GM12873 (cell line): Measurements from ENCODE around the gene ANKS1B.

Source experiments
- TF ChIP-seq, protein P1 (sequence below): IDR thresholded peaks from 2 replicates; pipeline ENCODE4 v1.5.1; 2012; ENCODE audit warnings: low read depth, mild to moderate bottlenecking, moderate library complexity, low read length, control low read depth; ENCODE audit not compliant: insufficient read depth; ENCODE audit errors: missing control alignments

Gene ANKS1B

DNA sequence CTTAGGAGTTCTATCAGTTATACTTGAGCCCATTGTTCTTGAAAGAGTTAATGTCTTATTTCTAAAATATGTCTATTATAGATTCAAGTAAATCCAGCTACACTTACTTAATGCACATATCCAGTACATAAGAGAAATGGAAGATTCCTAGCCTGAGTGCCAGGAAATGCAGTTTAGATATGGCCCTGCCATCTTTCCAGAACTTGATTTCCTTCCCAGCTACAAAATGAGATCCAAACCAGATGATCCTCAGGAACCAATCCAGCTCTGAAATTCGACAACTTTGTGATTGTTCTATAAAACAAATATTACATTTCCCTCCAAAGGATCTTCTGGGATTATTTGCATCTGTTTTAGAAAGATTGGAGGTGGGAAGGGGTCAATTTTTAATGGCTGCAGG, 654.5 kb downstream of the ANKS1B start:
- TF ChIP-seq, protein P1, sequence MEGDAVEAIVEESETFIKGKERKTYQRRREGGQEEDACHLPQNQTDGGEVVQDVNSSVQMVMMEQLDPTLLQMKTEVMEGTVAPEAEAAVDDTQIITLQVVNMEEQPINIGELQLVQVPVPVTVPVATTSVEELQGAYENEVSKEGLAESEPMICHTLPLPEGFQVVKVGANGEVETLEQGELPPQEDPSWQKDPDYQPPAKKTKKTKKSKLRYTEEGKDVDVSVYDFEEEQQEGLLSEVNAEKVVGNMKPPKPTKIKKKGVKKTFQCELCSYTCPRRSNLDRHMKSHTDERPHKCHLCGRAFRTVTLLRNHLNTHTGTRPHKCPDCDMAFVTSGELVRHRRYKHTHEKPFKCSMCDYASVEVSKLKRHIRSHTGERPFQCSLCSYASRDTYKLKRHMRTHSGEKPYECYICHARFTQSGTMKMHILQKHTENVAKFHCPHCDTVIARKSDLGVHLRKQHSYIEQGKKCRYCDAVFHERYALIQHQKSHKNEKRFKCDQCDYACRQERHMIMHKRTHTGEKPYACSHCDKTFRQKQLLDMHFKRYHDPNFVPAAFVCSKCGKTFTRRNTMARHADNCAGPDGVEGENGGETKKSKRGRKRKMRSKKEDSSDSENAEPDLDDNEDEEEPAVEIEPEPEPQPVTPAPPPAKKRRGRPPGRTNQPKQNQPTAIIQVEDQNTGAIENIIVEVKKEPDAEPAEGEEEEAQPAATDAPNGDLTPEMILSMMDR, result no peak

DNA sequence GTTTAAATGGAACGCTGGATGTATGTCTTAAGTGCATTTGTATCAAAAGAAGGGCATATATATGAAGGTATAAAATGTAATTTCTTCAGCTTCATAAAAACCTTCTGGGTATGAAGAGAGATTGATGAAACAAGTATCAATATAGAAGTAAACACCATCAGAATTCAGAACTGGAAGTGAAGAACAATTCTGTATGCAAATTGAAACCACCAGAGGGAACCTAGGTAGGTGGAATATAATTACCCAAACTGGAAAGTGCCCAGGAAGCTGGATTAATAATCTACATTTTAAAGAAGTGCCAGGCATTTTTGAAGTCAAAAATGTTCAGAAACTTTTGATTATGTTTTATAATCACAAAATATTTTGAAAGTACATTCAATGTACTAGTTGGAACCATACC, 673.4 kb downstream of the ANKS1B start:
- TF ChIP-seq, protein P1, result no peak

DNA sequence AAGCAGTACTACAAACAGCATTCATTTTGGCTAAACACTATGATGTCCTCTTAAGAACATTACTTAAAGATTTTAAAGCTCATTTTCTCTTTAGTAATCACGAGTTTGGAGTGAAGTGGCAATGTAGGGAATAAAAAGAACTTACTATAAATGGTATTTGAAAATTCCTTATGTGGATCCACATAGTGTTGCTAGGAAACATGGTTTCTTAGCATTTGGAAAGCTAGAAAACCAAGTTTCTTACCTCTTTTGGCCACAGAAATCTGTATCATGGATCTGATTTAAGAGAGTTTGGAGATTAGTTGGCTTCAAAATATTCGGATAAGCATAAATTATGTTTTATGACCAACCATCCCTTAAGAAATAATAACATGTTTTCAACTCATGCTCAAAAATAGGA, 674.9 kb downstream of the ANKS1B start:
- TF ChIP-seq, protein P1, result no peak

DNA sequence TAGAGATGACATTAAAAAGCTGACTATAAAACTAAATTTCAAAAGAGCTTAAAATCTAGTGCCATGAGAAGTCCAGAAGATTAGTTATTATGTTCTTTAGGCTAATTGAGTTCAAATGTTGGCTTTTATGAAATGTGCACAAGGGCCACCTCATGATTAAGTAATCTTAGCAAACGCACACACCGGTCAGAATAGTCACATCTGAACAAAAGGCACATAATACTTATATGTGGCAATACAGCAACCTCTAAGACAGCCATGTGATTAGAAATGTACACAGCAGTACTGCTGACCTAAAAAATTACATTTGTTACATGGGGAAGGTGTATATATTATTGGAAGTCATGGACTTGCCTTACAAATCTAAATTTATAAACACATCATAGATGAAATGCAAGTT, 681.9 kb downstream of the ANKS1B start:
- TF ChIP-seq, protein P1, result no peak

DNA sequence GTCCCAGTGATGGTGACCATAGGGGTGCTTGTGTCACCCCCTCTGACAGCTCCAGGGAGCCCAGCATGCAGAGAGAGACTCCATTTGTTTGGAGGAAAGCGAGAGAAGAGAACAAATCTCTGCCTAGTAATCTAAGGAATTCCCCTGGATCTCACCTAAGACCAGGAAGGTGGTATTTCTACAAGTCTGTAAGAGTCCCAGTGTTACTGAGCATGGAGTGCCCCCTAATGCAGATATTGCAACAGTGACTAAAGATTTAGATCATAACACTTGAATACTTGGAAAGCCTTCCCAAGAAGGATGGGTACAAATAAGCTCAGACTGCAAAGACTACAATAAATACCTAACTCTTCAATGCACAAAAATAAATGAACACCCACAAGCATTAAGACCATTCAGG, 697.6 kb downstream of the ANKS1B start:
- TF ChIP-seq, protein P1, result no peak

DNA sequence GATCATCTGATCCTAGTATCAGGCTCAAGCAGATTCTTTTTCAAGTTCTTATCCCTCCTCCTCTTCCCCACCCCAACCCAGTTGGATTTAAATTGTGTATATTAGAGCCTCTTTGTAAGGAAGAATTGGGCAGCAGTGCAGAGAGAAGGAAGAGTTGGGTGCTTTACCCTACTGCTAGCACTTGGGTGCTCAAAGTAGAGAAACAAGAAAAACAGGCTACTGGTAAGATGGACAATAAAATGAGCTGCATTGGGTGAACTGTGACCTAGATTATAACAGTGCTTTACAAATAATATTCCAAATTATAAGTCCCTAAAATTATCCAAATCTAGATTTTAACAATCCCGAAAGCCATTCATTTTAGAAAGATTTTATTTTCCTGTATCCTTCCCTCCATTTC, 700.6 kb downstream of the ANKS1B start:
- TF ChIP-seq, protein P1, result no peak

DNA sequence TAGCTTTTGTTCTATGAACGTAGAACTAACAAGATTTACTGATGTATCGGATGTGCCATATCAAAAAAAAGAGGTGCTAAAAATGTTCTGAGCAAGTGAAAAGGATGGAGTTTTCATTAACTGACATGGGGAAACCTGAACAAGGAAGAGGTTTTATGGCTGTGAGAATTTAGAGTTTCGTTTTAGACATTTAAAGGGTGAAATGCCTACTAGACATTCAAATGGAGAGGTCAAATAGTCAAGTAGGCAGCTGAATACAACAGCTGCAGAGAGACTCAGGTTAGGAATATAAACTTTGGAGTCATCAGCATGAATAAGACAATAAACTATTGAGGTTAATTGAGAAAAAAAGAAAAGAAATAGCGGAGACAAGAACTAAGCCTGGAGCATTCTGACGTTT, 702.1 kb downstream of the ANKS1B start:
- TF ChIP-seq, protein P1, result no peak

DNA sequence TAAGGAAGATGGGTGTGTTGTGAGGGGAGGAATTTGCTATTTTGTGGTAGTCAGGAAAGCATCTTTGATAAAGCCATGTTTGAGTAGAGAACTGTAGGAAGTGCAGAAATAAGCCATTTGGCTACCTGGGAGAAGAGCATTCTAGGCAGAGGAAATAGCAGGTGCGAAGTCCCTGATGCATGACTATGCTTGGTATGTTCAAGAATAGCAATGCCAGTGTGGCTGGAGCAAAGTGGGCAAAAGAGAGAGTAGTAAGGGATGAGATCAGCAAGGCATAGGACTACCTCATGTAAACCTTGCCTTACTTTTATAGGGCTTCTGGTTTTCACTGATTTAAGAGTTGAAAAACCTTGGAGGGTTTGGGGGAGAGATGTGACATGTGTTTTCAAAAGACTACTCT, 702.6 kb downstream of the ANKS1B start:
- TF ChIP-seq, protein P1, result no peak
